ENCODE data around the gene SERINC5.
"Not testable (repeated sequence)": the region's sequence is repeated elsewhere in the genome, so short reads cannot be mapped to it uniquely, and the experiment has no call there.

Gene SERINC5

DNA sequence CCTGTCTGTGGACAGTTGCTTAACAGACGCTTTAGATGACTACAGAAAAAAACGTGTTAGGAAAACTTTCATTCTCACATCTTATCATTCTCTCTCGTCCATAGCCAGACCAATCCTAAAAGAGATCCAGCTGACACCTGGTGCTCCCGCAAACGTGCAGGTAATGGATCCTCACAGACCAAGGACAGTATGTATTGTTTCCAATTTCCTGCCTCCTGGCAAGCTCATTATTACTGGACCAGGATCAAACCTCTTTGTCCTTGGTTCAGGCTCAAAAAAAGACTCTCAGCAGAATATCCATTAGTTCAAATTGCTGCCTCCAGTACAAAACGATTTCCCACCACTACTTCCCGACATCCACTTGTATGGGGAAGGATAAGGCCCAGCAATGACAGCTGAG, 62.4 kb downstream of the SERINC5 start:
- DNase-seq: no peak

DNA sequence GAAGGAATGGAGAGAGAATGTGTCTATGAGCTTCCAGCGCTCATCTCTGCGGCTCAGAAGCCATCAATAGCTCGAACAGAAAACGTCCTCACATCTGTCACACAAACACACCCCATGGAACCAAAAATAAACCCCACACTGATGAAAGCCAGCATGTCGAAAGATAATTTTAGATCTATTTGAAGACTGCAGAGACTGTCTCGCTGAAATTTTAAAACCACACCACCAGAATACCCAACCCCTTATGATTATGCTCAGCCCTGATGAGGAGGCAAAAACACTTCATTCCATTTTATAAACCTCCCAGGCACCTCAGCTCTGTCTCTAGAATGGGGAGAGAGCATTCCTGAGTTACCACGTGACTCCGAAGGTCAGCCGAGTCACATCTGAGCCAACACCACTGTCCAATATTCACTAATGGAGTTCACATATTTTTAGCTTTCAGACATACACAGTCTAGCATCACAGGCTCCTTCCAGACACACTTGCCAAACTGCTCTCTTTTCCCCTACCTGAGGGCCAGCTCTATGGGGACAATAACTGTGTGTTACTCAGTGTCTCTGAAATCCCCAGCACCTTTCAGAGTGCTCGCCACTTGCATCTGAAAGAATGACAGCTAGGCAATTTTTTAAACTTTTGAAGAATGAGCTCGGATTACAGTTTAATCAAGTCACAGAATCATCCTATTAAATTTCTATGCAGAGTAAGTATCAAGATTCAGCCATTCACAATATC, 63.2 kb downstream of the SERINC5 start:
- DNase-seq: no peak

DNA sequence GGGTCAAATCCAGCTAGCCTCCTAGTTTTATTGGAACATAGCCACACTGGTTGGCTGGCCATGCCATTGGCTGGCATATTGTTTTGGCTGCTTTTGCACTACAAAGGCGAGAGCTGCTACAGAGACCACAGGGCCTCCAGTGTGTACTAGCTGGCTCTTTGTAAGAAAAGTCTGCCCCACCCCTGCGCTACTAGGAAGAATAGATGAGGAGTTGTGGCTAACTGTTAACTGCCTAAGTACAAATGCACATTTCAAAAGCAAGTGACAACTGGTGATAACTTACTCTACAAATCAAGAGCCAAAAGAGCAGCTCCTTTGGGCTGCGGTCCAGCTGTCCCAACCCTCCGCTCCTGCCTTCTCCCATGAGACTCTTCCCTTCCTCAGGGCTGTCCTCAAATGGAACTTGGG, 63.9 kb downstream of the SERINC5 start:
- no peak for DNase-seq

DNA sequence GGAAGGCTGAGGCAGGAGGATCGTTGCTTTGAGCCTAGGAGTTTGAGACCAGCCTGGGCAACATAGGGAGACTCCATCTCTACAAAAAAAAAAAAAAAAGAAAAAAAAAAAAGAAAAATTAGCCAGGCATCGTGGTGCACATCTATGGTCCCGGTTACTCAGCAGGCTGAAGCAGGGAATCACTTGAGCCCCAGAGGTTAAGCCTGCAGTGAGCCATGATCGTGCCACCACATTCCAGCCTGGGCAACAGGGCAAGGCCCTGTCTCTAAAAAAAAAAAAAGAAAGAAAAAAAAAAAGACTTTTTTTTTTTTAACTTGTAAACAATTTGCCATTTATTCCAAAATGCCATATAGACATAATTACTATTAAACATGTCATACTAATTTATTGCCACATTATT, 64.5 kb downstream of the SERINC5 start:
- no peak for DNase-seq

DNA sequence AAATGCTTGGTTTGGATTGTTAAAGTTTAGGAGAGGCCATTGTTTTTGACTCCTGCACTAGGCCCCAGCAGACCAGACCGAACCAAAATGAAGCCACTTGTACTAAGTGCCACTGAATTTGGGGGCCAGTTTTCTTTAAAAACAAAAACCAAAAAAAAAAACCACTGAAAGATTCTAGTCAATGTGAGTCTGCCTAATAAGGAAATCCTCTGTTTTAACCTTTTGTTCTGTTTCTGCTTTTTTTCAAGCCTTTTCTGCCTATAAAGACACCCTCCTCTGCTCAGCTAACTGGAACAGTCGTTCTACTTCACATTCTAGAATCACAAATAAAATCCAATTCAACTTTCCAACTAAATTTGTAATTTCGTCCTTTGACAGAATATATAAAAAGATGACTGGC, 64.9 kb downstream of the SERINC5 start:
- DNase-seq: no peak

DNA sequence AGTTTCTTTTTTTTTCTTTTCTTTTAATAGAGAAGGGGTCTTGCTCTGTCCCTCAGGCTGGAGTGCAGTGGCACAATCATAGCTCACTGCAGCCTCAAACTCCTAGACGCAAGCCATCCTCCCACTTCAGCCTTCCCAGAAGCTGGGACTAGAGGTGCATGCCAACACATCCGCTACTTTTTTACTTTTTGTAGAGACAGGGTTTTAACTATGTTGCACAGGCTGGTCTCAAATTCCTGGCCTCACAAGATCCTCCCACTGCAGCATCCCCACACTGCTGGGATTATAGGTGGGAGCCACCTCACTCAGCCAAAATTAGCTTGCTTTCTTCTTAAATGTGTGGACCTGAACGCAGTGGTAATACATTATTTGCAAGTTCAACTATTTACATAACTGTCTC, 66.1 kb downstream of the SERINC5 start:
- peak in 1 of 2 experiments; percentile 10 for DNase-seq

DNA sequence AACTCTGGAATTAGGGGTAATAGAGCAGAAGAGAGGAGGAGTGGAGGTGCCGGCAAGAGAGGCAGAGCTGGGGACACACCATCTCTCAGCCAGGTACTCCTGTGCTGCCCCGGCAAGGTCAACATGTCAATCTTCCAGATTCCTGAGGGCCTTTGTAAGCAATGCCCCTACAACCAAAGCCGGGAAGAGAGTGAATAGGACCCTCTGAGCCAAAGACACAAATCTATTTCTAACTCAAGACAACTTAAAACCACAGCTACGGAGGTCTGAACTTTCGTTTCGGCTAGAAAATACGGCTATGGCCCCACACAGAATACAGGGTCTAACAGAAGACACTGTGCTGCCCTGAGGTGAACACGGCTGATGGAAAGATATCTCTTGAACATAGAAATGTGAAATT, 66.6 kb downstream of the SERINC5 start:
- DNase-seq: no peak

DNA sequence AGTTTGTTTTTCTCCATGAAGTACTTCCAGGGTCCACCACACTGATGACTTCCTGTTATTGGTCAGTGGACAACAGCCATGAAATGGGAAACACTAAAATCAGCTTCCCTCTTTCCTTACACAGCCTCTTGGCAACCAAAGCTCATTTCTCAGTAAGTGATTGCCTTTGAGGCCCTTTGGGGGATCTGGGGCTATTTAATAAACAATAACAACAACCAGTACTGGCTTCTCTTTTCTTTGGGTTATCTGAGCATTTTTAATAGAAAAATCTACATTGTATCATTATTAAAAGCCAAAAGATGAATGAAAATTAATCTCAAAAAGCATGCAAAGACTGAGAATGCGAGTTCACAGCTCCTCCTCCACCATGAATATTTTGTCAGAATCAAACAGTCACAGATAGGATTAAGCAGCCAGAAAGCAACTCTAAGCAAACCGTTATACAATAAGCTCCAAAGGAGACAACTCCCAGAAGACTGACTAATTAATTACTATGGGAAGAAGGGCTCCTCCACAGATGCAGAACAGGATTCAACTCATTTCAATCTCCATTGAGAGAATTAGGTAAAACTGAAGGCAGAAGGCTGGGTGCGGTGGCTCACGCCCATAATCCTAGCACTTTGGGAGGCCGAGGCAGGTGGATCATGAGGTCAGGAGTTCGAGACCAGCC, 68.3 kb downstream of the SERINC5 start:
- DNase-seq: no peak

DNA sequence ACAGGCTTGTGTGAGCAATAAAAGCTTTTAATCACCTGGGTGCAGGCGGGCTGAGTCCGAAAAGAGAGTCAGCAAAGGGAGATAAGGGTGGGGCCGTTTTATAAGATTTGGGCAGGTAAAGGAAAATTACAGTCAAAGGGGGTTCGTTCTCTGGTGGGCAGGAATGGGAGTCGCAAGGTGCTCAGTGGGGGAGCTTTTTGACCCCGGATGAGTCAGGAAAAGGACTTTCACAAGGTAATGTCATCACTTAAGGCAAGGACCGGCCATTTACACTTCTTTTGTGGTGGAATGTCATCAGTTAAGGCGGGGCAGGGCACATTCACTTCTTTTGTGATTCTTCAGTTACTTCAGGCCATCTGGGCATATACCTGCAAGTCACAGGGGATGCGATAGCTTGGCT, 70.3 kb downstream of the SERINC5 start:
- not testable (repeated sequence) for DNase-seq

DNA sequence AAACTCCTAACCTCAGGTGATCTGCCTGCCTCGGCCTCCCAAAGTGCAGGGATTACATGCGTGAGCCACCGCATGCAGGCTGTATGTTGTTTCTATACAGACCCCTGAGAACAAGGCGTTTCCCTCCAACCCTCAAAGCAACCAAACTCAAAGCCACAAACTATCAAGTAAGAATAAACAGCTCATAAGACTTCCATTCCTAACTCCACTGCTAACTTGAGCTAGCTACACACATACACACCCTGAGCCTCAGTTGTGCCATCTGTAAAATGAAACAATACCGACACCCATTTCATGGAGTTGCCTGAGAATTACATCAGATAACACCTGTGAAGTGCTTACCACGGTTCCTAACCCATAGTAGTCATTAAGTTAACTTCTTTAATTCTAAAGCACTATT, 70.8 kb downstream of the SERINC5 start:
- DNase-seq: no peak

DNA sequence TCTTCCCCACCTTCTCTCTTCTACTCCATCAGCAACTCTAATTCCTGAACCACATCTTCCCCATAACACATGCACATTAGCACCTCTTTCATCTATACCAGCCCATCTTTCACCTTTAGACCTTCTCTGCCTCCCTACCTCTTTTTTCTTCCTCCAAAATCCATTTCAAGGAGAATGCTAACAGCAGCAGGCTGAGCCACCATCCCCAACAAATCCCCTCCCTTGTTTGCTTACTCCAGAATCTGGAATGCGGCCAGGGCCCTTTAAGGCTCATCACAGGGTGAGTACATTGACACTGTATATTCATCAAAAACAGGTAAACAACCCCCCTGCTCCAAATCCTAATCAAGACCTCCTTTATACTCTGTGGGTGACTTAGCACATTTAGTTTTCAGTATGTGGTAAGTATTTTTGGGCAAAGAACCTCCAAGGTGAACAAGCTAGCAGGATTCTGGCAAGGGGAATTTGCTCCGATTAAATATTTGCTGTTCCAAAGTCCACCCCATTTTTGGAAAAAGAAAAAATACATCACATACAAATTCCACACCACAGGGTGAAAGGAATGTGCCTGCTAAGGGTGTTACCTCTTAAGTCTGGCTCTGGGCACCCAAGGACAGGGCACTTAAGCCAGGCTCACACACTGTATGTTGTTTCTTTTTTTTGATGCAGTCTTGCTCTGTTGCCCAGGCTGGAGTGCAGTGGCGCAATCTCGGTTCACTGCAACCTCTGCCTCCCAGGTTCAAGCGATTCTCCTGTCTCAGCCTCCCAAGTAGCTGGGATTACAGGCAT, 71.4 kb downstream of the SERINC5 start:
- DNase-seq: peak in 1 of 2 experiments; percentile 9

DNA sequence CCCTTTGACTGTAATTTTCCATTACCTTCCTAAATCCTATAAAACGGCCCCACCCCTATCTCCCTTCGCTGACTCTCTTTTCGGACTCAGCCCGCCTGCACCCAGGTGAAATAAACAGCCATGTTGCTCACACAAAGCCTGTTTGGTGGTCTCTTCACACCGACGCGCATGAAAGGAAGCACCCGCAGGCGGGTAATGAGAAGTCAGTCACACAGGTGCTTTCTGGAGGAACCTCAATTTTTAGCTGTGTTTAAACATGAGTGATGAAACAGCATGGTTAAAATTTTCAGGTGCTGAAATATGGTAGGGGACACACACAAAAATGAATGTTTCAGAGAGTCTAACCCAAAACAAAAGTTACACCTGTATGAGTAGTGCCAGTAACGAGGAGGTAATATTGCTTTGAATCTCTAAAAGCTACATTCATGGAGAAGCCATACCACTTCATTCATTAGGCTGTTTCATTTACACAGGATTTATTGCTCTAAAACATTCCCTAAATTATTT, 72.1 kb downstream of the SERINC5 start:
- DNase-seq: not testable (repeated sequence)

DNA sequence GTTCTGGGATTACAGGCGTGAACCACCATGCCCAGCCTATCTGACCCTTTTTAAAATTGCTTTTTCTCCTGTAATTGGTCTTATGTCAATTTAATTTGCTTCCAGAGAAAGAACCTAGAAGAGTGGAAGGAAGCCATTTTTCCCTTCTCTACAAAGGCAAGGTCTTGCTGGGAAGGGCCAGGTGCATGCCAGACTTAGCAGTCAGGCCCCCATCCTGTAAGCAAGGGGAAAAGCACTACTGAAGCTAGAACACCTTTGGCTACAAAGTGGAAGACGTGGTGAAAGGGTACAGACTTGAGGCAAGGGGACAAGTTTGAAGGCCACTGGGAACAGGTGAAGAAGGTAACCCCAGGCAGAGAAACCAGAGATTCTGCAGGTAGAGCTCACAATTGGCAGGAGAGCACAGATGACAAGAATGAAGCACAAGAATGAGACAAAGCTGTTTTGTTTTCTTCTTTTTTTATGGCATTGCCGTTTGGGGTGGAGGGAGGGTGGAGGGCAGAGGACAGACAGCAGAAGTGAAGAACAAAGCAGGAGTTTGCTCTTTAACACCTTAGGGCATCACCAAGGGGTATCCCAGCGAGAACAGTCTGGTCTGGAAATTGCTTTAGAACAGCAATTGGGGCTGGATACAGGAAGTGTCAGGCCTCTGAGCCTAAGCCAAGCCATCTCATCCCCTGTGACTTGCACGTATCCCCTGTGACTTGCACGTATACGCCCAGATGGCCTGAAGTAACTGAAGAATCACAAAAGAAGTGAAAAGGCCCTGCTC, 72.9 kb downstream of the SERINC5 start:
- no peak for DNase-seq

DNA sequence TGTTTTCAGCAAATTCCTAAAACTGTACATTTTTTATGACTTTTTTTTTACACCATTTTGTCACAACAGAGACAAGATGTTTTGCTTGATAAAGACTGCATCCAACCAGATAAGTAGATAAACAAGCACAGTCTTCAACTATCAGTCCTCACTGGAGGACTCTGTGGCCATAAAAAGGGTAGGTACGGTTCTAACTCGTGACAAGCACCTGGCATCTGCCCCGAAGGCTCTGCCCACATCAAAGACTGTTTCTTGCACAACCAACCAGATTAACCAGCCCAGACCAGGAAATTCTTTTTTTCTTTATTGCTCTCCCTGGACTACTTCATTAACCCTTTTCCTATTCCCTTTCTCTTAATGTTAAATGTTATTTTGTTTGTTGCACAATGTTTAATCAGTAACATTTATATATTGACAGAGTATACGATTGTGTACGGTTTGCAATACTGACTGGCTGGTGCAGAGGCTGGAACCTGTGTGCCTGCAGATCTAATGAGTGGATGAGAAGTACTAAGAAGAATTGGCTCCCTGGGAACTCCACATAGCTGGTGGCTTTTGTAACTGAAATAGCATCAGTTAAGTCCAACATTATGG, 74.1 kb downstream of the SERINC5 start:
- peak in 1 of 2 experiments; percentile 10 for DNase-seq

DNA sequence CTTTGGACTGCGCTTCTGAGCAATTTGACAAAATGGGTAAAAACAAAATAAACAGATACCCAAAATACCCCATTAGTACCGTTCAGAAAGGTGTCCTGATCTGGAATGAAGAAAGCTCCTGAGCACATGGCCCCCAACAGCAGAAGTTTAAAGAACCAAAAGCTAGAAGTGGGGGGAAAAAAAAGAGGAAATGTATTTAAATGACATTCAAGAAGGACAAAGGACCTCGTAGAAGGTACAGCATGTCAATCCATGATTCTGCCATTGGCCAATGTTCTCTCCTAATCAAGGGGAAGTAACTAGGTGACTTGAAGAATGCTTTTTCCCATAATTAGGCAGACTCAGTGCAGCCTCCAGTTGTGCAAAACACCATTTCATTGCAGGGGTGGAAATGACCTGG, 78.6 kb downstream of the SERINC5 start:
- DNase-seq: no peak

DNA sequence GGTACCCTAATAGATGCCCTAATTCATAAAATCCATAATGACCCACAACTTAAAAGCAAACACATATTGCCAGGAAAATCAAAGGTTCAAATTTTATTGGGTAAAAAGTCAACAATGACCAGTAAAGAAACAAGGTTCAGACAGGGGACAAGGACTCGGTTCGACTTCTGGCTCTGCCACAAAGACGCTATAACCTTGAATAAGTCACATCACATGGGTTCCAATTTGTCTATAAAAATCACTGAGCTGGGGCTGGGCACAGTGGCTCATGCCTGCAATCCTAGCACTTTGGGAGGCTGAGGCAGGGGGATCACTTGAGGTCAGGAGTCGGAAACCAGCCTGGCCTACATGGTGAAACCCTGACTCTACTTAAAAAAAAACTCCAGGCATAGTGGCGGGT, 80.5 kb downstream of the SERINC5 start:
- no peak for DNase-seq

DNA sequence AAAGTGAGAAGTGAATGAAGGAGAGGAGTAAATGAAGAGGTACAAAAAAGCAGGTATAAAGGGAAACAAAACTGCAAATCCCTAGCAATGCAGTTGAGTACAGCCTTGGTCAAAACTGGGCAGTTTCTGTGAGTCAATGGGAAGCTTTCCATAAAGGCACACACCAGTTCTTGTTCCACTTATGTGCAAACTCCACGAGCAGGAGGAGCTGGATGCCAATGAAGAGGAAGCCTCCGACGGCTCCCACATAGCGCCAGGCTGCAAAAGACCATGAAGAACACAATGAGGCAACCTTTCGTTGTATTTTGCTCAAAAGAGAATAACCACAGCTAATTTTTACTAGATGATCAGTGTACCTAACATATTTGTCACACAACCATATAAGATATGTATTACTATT, 81.1 kb downstream of the SERINC5 start:
- no peak for DNase-seq

DNA sequence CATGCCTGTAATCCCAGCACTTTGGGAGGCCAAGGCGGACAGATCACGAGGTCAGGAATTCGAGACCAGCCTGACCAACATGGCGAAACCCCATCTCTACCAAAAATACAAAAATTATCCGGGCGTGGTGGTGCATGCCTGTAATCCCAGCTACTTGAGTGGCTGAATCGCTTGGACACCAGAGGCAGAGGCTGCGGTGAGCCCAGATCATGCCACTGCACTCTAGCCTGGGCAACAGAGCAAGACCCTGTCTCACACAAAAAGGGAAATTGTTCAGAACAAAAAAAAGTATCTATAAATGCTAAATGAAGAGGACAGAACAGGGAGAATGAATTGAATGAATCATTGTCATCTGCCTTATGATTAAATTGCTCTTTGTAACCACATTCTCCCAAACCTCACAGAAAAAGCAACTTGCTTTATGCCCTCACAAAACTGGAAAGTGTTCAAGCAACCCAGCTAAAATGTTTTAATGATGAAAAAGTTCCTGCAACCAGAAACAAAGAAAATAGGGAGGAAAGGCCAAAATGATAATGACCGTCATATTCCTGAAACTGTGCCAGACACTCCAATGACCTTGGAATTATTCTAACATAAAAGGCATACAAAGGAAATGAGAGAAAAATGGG, 83.7 kb downstream of the SERINC5 start:
- DNase-seq: no peak

DNA sequence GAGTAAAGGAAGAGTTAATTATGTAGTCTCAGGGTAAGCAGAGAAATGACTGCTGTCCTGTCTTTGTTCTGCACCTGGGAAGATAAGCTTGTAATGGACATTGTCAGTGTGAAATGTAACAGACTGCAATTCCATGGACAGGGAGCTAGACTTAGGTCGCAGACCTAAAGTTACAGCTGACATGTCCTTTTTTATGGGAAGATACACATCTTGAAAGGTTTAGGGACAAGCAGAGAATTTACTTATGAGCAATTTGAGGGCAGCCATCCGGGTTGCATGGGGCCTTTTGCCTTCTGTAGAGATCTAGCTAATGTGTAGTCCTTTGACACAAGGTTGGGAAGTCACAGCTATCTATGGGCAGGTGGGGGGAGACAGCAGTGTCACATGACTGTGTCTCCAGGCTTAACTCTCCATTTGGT, 85.7 kb downstream of the SERINC5 start:
- DNase-seq: no peak

DNA sequence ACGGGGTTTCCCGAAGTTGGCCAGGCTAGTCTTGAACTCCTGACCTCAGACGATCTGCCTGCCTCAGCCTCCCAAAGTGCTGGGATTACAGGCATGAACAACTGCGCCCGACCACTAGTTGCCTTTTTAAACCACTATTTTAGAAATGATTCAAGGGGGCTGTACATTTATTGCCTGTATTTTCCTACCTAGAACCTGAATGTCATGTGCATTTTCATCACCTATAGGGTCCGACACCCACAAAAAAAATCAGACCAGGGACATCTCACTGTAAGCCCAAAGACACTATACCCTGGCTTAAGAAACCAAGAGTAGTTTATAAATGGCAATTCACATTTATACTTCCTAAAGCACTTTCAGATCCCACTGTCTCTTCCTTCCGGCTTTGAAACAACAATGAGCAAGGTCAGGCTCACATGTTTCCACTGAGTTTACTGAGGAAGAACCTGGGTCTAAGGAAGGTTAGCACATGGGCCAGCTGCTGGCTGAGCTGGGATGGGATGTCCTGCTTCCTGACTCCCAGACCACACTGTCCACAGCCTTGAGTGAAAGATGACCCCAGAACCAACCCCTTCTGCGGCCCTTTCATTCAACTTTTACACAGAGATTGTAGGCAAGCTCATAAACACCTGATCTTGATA, 87.3 kb downstream of the SERINC5 start:
- DNase-seq: no peak

DNA sequence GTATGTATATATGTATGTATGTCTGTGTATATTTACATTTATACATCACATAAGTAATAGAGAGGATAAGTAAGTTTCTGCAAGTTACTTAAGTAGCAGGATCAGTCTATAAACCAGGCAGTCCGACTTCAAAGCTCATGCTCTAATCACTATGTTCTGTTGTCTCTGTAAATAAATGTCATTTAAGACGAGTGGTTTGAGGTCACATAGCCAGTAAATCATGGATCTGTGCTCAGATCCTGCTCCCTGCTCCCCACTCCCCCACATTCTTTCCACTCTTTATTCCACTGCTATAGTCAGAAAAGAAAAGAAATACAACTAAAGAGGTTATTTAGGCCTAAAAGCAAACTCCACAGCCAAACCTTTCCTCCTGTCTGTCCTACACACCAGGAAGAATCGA, 90.4 kb downstream of the SERINC5 start:
- no peak for DNase-seq

All from NCI-H526 (cell line).